Sciatic nerve (tissue), 2 donors: ENCODE data around the gene DNASE1L2. TPM values are rescaled to one million over a fixed set of nuclear protein-coding genes. Genes with fewer than 3 reads are reported as not detected.
A peak's percentile ranks its signal among the peaks of the same experiment; 100 is the strongest.
"Not testable (repeated sequence)": the region's sequence is repeated elsewhere in the genome, so short reads cannot be mapped to it uniquely, and the experiment has no call there.

ENCODE experiments used
- ATAC-seq: fragments of 200-7000 bp; cut with Tn5 transposase; one replicate; pipeline ENCODE4 v1.9.1; 2020; ENCODE audit warnings: mild to moderate bottlenecking, moderate library complexity
- DNase-seq: peaks from one replicate; pipeline ENCODE4 v3.0.0-alpha.2; 2020; ENCODE audit warnings: low spot score
- intact Hi-C: fragments of 100-400 bp; cut with DNase I; formaldehyde crosslinking; loops from one replicate; pipeline ENCODE4 v1.14.2; 2022
- total RNA-seq: library from RNA; stranded (reverse); fragmentation: NEBNext Ultra II Directional; extraction: Animal tissue kit (Norgen Biotek cat#: 25700); gene quantifications from one replicate; pipeline ENCODE4 v1.2.1, GENCODE V29; 2021
- donor health status: DM: no; HTN: no; CAD: no.
- donor health status: DM: no; HTN: no; CAD: no.

Gene DNASE1L2
- total RNA-seq, 1 donor from 2014 or later, result 1.6 TPM

DNA sequence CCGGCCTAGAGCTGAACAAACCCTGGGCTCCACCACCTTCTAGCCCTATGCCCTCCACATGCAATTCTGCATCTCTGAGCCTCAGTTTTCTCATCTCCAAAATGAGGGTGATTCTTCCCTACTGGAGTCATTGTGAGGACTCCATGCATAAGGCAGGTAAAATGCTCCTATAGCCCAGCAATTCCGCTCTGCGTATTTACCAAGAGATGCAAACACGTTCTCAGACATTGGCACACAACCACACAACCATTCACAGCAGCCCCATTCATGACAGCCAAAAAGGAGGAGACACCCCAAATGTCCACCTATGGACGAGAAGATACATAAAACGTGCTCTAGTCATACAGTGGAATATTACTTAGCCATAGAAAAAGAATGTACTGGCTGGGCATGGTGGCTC is 35.9 kb upstream of the DNASE1L2 start:
- no peak for DNase-seq
- ATAC-seq, result no peak
- intact Hi-C loops, result no loop called here

DNA sequence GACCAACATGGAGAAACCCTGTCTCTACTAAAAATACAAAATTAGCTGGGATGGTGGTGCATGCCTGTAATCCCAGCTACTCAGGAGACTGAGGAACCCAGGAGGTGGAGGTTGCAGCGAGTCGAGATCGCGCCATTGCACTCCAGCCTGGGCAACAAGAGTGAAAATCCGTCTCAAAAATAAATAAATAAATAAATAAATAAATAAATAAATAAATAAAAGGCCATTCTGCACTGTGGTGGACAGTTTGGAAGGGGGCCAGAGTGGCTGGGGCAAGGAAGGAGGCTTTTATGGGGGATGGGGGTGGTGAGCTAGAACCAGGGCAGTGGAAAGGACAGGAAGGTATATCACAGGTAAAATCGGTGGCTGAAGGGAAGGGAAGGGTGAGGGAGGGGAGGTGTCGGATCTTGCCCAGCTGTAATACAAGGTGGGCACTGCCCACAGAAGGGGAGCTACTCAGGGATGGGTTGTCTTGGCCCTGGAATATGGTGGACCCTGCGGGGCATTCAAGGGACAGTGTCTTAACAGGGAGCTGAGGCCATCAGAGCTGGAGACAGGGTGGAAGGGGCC is 33.0 kb upstream of the DNASE1L2 start:
- DNase-seq, intact Hi-C loops, ATAC-seq: not testable (repeated sequence)

DNA sequence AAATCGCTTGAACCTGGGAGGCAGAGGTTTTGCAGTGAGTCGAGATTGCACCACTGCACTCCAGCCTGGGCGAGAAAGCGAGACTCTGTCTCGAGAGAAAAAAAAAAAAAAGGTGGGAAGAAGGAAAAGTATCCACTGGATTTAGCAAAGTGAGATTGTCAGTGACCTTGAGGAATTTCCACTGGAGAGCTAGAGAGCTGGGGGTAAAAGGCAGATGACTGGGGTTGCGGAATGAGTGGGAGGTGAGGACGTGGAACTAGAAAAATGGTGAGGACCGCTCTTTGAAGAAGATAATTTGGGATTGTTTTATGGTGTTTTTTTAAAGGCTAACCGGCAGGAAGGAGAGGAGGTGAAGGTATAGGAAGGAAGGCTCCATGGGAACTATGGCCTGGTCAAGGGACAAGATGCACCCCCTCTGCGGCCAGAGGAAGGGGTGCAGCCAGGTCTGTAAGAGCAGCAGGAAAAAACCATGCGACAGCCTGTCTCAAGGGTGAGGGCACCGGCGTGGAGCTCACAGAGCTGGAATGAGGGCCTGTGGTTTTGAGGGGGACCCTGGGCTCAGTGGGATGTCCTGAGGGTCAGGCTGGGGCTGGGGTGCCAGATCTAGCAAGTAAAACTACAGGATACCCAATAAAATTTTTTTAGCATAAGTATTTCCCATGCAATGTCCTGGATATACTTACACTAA is 31.7 kb upstream of the DNASE1L2 start:
- ATAC-seq, result peak; percentile 0

DNA sequence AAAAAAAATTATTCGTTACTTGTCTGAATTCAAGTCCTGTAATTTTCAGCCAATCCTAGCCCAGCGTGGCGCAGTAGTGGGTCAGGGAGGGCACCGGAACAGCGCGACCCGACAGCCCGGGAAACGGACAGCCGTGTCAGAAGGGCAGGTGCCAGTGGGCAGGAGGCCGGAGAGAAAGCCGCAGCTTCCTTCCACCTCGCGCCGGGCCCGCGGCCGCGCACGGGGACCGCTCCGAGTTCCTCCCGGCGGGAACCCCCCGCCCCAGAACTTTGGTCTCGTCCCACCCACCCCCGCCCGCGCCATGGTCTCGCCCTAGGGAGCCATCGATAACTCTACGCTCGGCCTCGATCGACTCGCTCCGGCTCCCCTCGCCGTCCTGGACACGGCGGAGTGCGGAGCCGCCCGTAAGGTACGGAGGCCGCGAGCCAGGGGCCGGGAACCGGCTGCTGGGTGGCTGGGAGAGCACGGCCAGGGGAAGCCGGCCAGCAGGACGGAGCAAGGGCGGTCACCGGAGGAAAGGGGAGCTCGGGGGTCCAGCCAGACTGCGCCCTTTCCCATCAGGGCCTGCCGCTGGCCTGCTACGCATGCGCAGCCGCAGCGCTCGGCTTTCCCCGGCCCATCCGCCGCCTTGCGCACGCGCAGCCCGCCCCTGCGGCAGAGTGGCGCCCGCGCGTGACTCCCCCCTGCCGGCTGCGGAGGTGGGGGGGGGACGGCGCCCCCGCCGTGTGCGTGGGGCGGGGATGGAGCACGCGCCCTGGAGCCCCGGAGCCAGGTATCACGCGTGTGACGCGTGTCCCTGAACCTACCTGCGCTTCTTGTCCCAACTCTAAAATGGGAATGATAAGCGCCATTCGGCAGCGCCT is 30.9 kb upstream of the DNASE1L2 start, which contains the start of gene MLST8:
MLST8 (plus strand) TSS at position 351 of the 863 bp plus-strand sequence. CDS start 632 bp downstream, outside the sequence.
- intact Hi-C loops, result no loop called here

More for the DNA sequence above, 31.7 kb upstream of the DNASE1L2 start:
- intact Hi-C loops, result no loop called here
- DNase-seq, result no peak

DNA sequence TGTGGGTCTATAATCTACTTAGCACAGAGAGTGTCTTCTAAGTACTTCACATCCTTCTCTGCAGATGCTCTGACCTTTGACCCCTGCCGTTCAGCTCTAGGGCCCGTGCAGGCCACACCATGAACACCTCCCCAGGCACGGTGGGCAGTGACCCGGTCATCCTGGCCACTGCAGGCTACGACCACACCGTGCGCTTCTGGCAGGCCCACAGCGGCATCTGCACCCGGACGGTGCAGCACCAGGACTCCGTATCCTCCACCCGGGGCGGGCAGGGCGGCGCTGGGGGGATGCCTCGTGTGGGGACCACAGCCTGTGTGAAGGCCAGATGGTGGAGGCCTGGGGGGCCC is 30.3 kb upstream of the DNASE1L2 start:
- DNase-seq, result no peak
- peak; percentile 16 for ATAC-seq
- intact Hi-C loops, result no loop called here

More for the DNA sequence above, 30.9 kb upstream of the DNASE1L2 start, which contains the start of gene MLST8:
- peak; percentile 88 for ATAC-seq
- DNase-seq, result peak; percentile 90

DNA sequence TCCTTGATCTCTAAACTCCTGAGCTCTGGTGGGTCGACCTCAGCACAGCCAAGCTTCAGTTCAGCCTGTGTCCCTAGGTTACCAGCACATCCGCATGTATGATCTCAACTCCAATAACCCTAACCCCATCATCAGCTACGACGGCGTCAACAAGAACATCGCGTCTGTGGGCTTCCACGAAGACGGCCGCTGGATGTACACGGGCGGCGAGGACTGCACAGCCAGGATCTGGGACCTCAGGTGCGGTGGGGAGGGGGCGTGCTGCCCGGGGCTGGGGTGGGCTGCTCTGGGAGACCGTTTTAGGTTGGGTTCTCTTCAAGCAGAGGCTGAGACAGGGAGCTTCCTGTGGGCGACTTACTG is 29.8 kb upstream of the DNASE1L2 start:
- intact Hi-C loops, result no loop called here
- no peak for ATAC-seq
- DNase-seq, result no peak

DNA sequence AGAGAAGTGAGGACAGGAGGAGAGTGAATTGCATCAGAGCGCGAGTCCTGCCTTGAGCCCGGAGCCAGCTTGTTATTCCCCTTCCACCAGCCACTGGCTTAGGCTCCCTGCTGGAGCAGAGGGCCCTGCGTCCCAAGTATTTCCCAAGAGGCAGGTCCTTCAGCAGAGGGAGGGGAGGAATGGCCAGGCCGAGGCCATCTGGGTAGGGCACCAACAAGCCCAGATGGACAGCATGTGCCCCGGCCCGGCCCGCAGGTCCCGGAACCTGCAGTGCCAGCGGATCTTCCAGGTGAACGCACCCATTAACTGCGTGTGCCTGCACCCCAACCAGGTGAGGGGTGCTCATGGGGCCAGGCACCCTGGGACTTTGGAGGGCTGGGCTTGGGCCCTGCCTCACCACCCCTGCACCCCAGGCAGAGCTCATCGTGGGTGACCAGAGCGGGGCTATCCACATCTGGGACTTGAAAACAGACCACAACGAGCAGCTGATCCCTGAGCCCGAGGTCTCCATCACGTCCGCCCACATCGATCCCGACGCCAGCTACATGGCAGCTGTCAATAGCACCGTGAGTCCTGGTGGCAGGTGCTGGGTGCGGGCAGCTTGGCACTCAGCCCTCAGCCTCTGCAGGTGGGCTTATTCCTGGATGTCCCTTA is 29.3 kb upstream of the DNASE1L2 start:
- intact Hi-C loops, result no loop called here
- DNase-seq (no peak), ATAC-seq (no peak)

DNA sequence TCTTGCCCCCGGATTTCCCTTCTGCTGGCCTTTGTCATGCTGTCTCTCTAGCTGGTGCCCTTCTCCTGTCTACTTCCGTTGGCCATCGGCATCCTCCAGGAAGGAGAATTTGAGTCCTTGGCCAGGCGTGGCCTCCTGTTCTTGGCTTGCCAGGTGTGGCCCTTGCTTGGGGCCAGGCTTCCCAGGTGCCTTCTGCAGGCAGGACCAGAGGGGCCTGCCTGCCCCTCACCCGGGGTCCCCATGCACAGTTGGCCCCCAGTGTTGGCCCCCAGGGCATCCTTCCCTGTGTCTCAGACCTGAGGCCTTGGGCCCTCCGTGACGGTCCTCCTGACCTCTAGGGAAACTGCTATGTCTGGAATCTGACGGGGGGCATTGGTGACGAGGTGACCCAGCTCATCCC is 28.4 kb upstream of the DNASE1L2 start:
- no peak for DNase-seq
- intact Hi-C loops, result no loop called here
- no peak for ATAC-seq

DNA sequence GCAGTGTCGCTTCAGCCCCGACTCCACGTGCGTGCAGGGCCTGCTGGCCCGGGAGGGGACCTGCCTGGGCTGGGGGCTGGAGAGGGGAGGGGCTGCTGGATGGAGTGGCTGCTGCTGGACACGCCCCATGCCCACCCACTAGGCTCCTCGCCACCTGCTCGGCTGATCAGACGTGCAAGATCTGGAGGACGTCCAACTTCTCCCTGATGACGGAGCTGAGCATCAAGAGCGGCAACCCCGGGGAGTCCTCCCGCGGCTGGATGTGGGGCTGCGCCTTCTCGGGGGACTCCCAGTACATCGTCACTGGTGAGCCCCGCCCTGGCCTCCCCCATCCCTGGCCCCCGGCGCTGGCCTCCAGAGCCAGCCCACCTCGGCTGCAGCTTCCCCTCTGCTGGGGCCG is 27.9 kb upstream of the DNASE1L2 start:
- ATAC-seq (no peak), DNase-seq (no peak)
- intact Hi-C loops, result no loop called here

DNA sequence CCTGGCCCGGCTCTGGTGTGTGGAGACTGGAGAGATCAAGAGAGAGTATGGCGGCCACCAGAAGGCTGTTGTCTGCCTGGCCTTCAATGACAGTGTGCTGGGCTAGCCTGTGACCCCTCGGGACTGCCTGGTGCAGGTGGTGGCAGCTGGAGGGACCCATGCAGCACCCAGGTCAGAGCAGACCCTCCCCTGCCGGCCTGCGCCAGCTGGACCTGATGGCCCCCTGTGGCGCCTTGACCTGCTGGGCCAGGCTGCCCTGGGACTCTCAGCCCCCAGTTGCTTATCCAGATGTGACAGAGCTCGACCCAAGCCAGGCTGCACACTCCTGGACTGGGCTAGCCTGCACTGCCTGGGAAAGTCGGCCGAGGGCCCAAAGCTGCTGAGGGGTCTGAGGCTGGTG is 27.5 kb upstream of the DNASE1L2 start:
- intact Hi-C loops, result no loop called here
- DNase-seq, result no peak
- ATAC-seq, result no peak

DNA sequence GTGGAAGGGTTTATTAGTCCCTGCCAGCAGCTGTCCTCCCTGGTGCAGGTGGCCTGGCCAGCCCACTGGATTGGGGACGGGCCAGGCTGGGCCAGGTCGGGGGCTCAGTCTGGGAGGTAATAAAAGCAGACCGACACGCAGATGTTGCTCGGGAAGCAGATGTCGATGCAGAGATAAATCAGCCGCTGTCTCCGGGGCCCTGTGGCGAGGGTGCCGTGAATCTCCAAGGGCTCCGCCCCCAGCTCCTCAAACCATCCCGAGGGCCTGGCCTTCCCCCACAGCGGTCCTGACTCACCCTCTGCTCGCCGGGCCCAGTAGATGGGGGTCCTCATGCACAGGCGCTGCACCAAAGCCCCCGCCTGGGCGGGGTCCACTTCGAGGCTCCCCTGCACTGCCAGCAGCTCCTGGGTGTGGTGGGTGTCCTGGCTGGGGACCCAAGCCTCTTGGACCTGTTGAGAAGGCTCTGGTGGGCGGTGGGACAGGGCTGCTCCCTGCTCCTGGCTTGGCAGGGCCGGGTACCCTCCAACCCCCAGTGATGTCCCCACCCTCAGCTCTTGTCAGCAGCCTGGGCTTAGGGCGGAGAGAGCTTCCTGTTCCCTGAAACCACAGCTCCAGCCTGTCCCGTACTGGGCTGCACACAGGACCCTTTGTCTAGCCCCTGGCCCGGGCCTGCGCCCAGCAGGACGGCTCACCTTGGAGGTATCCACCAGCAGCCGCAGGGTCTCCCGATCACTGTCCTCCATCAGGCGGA is 26.8 kb upstream of the DNASE1L2 start:
- intact Hi-C loops, result no loop called here
- ATAC-seq (no peak), DNase-seq (no peak)

DNA sequence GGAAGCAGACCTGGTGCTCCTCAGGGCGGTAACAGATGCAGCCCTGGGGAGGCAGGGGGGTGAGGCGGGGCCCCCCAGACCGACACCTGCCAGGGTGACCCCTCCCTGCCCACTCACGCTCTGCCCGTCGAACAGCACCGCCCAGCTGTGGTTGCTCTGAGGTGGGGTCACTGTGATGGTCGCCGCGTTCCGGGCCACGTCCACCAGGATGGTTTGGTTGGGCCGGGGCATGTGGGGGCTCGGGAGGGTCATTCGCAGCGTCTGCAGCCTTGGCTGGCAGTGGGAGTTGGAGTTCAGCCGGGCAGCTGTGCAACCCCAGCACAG is 26.3 kb upstream of the DNASE1L2 start:
- intact Hi-C loops, result no loop called here
- DNase-seq (no peak), ATAC-seq (no peak)

DNA sequence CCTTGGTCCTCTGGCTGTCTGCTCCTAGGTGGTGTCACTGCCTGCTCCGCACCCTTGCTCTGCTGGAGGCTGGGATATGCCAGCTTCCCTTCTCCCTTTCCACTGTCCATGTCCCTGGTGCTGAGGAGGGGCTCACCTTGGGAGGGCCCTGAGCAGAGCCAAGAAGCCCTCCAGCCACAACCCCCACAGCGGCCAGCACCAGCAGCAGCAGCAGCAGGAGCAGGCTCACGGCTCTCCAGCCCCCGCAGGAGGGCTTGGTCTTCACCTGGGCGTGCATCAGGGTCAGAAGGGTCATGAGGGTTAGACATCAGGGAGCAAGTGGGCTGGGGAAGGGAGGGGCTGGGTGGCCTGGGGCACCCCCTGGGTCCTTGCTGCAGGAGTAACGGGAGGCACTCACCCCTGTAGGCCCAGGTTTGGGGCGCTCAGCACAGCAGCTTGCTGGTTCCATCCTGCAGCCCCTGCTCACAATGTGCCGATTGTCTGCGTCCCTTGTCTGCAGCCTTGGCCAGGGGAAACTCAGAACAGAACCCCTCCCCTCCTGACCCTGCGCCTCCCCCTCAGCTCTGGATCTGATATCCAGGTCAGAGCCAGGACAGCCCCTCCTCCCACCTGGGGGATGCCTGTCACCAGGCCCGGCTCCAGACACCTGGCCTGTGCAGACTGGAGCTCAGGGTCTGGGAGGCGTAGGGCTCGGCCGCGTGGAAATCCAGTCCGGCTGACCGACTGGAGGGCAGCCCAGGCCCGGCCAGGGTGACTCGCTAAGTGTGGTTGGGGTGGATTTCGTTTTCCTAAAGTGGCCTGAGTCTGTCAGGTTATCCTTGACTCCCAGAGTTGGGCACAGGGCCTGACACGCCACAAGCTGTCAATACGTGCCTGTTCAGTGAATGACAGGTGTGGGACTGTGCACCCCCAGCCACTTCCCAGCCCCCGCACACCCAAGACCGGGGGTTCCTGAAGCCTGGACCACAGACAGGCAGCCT is 25.6 kb upstream of the DNASE1L2 start, which contains the start of gene BRICD5:
BRICD5 (minus strand) TSS at position 478 of the 980 bp plus-strand sequence; CDS start at position 448, 30 bp downstream.
- ATAC-seq (no peak), DNase-seq (no peak)
- intact Hi-C loops, result no loop called here

DNA sequence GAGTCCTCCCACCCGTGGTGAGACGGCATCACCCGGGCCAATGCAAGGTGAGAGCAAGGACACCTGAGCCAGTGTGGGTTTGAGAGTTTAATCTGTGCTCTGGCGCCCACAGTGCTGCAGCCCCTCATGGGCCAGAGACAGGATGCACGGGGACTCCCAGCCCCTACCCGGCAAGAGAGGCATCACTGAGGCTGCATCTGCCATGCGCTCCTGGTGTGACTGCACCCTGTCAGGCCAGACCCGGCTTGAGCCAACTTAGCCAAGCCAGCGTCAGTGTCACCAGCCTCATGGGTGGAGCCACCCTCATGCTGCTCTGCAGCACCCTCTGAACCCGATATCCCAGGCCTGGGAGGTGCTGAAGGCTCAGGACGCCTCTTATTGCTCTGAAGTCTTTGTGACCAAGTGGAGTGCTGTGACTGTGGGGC is 24.3 kb upstream of the DNASE1L2 start:
- ATAC-seq (no peak), DNase-seq (no peak)
- intact Hi-C loops, result no loop called here

DNA sequence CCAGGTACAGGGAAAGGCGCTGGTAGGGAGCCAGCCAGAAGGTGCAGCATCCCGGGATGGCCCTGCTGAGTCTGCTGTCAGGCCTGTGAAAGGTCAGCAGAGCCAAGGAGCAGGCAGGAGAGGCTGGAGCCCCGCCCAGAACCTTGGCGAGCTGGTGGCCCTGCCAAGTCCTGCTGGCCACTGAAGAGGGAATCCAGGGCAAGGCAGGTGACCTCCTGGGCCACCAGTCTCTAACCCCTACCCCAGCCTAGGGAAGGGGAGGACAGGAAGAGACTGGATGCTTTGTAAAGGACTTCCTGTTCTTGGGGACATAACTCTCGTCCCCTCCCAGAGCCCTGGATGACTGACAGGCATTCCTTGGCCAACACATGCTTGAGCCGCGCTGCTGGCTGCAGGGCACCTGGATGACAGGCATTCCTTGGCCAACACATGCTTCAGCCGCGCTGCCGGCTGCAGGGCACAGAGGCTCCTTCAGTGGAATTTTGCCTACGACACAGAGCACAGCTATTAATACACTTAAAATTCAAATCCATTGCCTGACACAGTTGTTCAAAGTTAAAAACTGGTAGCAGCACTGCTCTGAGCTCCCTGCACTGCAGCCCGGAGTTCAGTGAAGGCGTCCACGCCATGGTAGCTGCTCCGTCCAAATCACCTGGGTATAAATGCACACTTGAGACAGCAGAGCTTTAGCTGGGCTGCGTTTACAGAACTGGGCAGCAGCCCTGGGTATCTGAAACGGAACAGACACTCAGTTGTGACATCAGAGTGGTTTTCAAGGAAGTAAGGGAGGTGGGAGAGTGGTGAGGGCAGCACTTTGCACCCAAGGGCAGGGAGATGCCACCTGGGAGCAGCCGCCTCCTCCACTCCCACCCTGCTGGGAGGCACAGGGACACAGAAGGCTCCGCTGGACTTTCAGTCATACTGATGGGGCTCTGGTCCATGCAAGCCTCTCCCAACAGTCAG is 23.6 kb upstream of the DNASE1L2 start:
- ATAC-seq, result no peak
- intact Hi-C loops, result no loop called here

DNA sequence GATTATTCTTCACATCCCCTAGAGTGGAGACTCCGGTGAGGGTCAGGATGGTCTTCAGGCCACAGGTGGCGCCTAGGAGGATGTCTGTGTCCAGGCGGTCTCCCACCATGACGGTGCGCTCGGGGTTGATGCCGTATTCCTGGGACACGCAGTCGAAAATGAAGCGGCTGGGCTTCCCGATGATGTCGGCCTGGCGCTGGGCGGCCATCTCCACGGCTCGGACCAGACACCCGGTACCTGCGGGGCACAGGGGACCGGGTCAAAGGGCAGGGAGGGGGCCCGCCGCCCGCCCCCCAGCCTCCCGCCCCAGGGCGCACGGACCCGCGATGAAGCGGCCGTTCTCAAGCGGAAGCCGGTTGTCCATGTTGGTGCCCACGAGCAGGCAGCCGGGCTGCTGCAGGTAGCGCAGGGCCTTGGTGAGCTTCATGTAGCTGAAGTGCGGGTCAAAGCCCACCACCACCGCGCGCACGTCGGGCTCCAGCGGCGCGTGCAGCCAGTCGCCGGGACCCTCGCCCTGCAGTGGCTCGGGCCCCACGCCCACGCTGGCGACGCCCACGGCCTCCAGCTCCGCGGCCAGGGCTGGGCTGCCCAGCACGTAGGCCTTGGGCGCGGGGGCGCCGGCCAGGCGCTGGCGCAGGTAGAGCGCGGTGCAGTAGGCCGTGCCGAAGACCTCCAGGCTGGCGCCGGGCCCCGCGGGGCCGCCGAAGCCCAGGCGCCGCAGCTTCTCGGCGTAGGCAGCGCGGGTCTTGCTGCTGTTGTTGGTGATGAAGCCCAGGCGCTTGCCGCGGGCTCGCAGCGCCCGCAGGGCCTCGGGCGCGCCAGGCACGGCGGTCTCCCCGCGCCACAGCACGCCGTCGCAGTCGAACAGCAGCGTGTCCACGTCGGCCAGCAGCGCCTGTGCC is 22.2 kb upstream of the DNASE1L2 start:
- intact Hi-C loops, result no loop called here
- no peak for ATAC-seq
- no peak for DNase-seq

More for the DNA sequence above, 23.6 kb upstream of the DNASE1L2 start:
- no peak for DNase-seq
